HG03432 (cell line): ENCODE measurements around the gene KRTAP10-10.
"Not testable (repeated sequence)": the region's sequence is repeated elsewhere in the genome, so short reads cannot be mapped to it uniquely, and the experiment has no call there.

Experiments used
- ATAC-seq: cut with Tn5 transposase; IDR thresholded peaks from one replicate; pipeline ENCODE4 v1.9.1; 2021; ENCODE audit warnings: mild to moderate bottlenecking, moderate library complexity; ENCODE audit not compliant: unreplicated experiment

The KRTAP10-10 gene

GRCh38 chr21:44637018-44637850 lies at the start of gene KRTAP10-10:
Gene KRTAP10-10, plus strand, starts transcription at chr21:44637356. Its CDS starts 62 bp downstream, at chr21:44637418.
- ATAC-seq: no peak

- ATAC-seq: no peak
These were observed 48.1 kb upstream of the KRTAP10-10 start for GRCh38 chr21:44589094-44589493.

- no peak for ATAC-seq
These were observed 47.4 kb upstream of the KRTAP10-10 start for GRCh38 chr21:44589586-44590305.

GRCh38 chr21:44590311-44590721 lies 46.8 kb upstream of the KRTAP10-10 start:
- no peak for ATAC-seq

GRCh38 chr21:44590897-44591800 lies 46.0 kb upstream of the KRTAP10-10 start:
- ATAC-seq: not testable (repeated sequence)

GRCh38 chr21:44591801-44592130 lies 45.4 kb upstream of the KRTAP10-10 start:
- ATAC-seq: not testable (repeated sequence)

GRCh38 chr21:44592446-44593311 lies 44.5 kb upstream of the KRTAP10-10 start, which contains the start of gene KRTAP10-6:
Gene KRTAP10-6, minus strand, starts transcription at chr21:44592505. Its CDS starts 21 bp downstream, at chr21:44592484.
- ATAC-seq: no peak

- ATAC-seq: no peak
These were observed 43.4 kb upstream of the KRTAP10-10 start for GRCh38 chr21:44593598-44594405.

- ATAC-seq: no peak
These were observed 42.7 kb upstream of the KRTAP10-10 start for GRCh38 chr21:44594406-44594916.

GRCh38 chr21:44595524-44595923 lies 41.6 kb upstream of the KRTAP10-10 start:
- ATAC-seq: no peak

- ATAC-seq: no peak
These were observed 41.0 kb upstream of the KRTAP10-10 start for GRCh38 chr21:44596068-44596725.

GRCh38 chr21:44598061-44598460 lies 39.1 kb upstream of the KRTAP10-10 start:
- no peak for ATAC-seq

- ATAC-seq: no peak
These were observed 37.7 kb upstream of the KRTAP10-10 start for GRCh38 chr21:44599264-44600029.

- not testable (repeated sequence) for ATAC-seq
These were observed 36.8 kb upstream of the KRTAP10-10 start, which contains the start of gene KRTAP10-7 for GRCh38 chr21:44600118-44600978. Gene KRTAP10-7, plus strand, starts transcription at chr21:44600597. Its CDS starts 25 bp downstream, at chr21:44600622.

- not testable (repeated sequence) for ATAC-seq
These were observed 36.1 kb upstream of the KRTAP10-10 start for GRCh38 chr21:44601091-44601490.

- ATAC-seq: no peak
These were observed 35.3 kb upstream of the KRTAP10-10 start for GRCh38 chr21:44601596-44602462.
